HUDEP-2 (cell line): ENCODE data around the gene FGFR4.

Experiments used
- DNase-seq, 76 experiments: peaks; one replicate each; lab custom pipeline; 2025; ENCODE audit not compliant: unreplicated experiment in 76 of 76; lab: John Stamatoyannopoulos, UW

Gene FGFR4

DNA sequence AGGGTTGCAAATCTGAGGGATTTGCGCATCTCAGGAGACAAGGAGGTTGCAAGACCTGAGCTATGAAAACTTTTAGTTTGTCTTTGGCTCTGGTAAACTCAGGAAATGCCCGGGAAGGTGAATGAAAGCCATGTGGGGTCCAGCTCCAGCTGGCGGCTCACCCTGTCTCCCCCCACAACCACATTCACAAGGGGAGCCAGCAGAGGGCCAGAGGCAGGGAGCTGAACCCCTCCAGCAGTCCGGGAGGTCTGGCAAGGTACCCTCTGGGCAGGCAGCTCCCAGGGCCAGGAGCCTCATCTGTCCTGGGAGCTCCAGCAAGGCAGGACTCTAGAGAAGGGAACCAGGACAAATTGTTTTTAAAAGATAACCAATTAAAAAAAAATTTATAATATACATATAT, 2.5 kb upstream of the FGFR4 start:
- DNase-seq: no peak

DNA sequence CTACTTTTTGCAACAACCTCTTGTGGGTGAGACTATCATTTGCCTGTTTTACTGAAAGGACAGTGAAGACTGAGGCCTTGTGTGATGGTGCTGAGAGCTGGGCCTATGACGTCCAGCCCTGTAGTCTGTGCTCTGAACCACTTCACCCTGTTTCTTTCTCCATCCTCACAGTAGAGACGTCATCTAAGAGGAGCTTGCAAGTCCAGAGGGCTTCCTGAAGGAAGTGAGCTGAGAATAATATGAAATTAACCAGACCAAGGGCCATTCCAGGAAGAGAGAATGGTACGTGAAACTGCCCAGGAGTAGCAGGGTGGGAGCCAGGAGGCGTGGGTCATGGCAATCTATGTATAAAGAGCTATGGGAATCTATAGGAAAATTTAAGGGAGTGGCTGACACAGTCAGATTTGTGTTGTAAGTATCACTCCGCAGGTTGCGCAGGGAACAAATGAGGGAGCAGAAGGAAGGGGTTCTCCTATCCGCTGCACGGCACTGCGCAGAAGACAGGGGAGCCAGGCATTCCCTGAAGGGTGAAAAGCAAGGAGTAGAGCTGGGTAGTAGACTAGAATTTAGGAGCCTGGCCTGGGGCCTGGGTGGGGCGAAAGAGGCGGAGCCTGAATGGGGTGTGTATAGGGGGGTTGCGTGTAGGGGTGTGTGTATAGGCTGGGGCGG, 596 bp upstream of the FGFR4 start:
- DNase-seq: peak in 1 of 76 experiments; percentile 12

DNA sequence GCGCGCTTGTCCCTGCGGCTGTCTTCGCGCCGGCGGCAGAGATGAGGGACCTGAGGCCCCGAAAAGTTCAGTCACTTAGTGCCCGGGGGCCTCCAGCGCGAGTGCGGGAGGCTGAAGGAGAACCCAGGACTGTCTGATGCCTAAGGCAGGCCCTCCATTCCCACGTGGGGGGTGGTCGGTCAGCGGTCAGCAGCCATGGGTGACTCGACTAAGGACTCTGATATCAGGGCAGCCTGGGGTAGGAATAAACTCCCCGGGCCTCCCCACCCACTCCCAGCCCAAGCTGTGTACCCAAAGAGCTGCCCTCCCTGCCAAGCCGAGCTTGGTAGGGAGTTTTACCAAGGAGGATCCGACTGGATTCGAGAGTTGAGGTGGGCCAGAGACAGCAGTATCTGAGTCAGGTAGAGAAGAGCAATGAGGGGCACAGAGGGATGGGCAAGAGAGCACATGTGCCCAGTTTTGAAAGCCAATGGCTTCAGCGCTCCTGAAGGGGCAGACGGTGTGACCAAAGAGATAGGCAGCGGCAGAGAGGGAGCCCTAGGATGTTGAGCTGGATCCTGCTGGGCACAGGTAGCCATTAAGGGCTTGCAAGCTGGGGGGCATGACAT, 787 bp downstream of the FGFR4 start:
- no peak for DNase-seq

DNA sequence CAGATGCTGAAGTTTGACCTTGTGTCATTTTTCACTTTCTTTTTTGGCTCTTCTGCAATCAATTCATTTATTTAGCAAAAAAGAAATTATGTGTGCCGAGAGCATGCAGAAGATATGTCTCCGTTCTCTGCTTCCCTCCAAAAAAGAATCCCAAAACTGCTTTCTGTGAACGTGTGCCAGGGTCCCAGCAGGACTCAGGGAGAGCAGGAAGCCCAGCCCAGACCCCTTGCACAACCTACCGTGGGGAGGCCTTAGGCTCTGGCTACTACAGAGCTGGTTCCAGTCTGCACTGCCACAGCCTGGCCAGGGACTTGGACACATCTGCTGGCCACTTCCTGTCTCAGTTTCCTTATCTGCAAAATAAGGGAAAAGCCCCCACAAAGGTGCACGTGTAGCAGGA, 2.4 kb downstream of the FGFR4 start:
- DNase-seq: no peak

DNA sequence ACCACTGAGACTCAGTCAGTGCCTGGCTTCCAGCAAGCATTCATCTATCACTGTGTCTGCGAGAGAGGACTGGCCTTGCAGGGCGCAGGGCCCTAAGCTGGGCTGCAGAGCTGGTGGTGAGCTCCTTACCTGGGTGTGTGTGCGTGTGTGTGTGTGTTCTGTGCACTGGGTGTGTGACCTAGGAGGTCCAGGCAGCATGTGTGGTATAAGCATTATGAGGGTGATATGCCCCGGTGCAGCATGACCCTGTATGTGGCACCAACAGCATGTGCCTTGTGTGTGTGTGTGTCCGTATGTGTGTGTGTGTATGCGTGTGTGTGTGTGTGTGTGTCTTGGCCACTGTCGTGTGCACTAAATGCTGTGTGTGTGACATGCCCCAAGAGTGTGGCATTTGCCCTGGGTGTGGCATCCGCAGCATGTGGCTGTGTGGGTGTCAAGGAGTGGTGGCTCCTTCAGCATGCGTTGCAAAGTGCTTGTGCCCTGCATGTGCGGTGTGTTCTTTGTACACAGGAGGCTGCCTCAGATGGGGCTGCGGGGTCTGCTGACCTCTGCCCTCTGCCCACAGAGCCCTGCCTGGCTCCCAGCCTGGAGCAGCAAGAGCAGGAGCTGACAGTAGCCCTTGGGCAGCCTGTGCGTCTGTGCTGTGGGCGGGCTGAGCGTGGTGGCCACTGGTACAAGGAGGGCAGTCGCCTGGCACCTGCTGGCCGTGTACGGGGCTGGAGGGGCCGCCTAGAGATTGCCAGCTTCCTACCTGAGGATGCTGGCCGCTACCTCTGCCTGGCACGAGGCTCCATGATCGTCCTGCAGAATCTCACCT, 3.3 kb downstream of the FGFR4 start:
- peak in 8 of 76 experiments; percentile 3 to 36 (median 20) for DNase-seq

DNA sequence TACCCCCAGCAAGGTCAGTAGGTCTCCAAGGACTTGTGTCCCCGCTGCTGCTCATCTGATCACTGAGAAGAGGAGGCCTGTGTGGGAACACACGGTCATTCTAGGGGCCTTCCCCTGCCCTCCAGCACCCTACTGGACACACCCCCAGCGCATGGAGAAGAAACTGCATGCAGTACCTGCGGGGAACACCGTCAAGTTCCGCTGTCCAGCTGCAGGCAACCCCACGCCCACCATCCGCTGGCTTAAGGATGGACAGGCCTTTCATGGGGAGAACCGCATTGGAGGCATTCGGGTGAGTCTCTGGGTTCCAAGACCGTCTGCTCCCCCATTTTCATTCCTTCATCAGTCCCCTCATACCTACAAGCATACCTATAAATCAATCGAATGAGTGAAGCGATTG, 4.1 kb downstream of the FGFR4 start:
- no peak for DNase-seq

DNA sequence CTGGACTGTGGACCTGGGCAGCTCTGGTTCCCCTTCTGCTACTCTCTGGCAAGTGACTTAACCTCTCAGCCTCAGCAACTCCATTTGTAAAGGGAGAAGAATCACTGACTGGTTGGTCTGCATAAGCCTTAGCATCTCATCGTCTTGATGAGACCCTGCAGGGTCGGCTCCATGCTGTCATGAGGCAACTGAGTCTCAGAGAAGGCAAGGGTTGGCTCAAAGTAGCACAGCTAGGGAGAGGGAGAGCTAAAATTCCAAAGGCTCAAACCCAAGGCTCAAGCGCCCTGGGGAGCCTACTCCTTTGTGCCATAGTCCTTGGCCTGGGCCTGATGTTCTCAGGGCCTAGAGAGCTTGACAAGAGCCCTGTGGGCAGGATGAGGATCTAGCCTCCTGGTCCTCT, 4.5 kb downstream of the FGFR4 start:
- no peak for DNase-seq

DNA sequence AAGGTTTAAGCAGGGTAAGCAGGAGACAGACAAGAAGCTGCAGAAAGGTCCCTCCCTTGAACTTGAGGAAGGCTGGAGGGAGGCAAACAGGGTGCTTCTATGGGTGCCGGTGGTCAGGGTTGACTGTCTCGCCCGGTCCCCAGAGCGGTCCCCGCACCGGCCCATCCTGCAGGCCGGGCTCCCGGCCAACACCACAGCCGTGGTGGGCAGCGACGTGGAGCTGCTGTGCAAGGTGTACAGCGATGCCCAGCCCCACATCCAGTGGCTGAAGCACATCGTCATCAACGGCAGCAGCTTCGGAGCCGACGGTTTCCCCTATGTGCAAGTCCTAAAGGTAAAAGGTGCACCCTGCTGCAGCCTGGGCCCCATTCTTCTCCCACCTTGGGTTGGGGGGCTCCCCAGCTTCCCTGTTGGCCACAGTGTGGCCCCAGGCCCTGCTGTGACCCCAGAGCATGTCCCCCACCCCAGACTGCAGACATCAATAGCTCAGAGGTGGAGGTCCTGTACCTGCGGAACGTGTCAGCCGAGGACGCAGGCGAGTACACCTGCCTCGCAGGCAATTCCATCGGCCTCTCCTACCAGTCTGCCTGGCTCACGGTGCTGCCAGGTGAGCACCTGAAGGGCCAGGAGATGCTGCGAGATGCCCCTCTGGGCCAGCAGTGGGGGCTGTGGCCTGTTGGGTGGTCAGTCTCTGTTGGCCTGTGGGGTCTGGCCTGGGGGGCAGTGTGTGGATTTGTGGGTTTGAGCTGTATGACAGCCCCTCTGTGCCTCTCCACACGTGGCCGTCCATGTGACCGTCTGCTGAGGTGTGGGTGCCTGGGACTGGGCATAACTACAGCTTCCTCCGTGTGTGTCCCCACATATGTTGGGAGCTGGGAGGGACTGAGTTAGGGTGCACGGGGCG, 5.7 kb downstream of the FGFR4 start:
- no peak for DNase-seq

DNA sequence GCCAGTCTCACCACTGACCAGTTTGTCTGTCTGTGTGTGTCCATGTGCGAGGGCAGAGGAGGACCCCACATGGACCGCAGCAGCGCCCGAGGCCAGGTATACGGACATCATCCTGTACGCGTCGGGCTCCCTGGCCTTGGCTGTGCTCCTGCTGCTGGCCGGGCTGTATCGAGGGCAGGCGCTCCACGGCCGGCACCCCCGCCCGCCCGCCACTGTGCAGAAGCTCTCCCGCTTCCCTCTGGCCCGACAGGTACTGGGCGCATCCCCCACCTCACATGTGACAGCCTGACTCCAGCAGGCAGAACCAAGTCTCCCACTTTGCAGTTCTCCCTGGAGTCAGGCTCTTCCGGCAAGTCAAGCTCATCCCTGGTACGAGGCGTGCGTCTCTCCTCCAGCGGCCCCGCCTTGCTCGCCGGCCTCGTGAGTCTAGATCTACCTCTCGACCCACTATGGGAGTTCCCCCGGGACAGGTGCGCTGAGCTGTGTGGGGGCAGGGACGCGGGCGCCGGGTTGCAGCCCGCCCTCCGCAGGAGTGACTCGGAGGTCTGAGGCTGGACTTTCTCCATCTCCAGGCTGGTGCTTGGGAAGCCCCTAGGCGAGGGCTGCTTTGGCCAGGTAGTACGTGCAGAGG, 6.5 kb downstream of the FGFR4 start:
- no peak for DNase-seq

DNA sequence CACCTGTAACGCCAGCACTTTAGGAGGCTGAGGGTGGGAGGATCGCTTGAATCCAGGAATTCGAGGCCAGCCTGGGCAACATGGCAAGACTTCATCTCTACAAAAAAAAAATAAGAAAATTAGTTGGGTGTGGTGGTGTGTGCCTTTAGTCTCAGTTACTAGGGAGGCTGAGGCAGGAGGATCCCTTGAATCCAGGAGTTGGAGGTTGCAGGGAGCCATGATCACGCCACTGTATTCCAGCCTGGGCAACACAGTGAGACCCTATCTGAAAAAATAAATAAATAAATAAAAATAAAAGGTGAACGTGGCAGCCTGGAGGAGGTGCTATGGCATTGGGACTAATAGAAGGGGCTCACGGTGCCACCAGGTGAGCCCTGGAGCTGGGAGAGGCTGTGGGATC, 7.1 kb downstream of the FGFR4 start:
- no peak for DNase-seq

DNA sequence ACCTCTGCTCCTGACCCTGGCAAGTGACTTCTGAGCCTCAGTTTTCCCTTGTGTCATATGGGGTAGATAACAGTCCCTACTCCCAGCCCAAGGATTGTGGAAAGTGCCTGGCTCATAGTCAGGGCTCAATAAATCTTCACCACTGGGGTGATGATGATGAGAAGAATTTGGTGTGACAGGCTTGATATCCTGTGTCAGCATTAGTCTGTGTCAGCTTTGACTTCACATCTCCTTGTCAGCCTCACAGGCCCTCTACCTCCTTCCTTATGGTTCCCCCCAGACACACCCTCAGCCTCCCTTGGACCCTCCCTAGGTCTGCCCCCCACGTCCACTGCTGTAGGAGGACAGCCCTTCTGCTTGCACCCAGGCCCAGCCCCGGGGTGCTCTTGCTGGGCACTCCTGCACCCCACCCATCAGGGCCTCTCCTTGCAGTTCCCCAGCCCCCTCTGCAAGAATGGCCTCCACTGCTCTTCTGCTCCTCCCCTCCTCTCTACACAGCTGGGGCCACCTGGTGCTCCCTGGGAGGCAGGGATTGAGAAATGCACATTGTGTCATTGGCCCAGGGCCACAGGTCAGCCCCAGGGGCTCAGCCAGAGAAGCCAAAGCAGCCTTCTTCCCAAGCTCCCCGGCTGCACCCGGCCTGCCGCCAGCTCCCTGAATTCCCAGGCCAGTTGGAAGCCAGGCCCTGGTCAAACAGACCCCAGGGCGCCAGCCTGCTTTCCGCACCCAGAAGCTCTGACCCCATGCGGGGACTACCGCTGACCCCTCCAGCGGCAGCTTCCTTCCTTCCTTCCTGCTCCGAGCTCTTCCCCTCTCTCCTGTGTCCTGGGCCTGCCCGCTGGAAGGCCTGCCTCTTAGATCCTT, 7.7 kb downstream of the FGFR4 start:
- no peak for DNase-seq

DNA sequence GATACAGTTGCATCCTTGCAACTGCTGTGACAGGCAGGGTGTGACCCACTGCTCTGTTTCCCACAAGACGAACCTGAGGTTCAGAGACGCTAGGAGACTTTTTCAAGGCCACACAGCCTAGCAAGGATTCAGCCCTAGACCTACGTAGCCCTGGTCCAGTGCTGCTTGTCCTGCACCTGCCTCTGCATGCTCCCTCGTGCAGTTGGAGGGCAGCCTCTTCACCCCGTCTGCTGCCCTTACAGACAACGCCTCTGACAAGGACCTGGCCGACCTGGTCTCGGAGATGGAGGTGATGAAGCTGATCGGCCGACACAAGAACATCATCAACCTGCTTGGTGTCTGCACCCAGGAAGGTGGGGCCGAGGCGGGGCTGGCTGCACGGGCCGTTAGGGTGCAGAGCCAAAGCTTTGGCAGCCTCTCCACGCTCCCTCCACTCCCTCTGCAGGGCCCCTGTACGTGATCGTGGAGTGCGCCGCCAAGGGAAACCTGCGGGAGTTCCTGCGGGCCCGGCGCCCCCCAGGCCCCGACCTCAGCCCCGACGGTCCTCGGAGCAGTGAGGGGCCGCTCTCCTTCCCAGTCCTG, 8.5 kb downstream of the FGFR4 start:
- DNase-seq: no peak

DNA sequence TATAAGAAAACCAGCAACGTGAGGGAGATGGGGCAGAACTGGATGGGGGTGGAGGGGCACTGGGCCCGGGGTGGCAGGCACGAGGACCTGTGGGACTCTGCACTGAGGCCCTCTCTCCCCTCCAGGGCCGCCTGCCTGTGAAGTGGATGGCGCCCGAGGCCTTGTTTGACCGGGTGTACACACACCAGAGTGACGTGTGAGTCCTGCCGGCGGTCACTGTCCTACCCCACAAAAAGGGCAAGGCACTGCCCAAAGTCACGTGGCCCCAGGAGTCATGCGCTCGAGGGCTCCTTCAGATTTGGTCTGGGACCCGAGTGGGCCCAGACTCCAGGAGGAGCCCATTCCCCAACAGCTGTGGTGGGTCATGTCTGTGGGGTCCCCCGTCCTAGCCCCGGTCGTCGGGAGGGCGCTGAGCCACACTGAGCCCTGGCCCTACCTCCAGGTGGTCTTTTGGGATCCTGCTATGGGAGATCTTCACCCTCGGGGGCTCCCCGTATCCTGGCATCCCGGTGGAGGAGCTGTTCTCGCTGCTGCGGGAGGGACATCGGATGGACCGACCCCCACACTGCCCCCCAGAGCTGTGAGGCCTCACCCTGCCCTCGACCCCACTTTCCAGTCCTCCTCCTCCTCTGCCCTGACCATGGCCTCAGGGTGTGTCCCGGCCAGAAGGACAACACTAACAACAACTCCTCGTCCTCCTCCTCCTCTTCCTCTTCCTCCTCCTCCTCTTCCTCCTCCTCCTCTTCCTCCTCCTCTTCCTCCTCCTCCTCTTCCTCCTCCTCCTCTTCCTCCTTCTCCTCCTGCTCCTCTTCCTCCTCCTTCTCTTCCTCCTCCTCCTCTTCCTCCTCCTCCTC, 9.7 kb downstream of the FGFR4 start:
- no peak for DNase-seq

DNA sequence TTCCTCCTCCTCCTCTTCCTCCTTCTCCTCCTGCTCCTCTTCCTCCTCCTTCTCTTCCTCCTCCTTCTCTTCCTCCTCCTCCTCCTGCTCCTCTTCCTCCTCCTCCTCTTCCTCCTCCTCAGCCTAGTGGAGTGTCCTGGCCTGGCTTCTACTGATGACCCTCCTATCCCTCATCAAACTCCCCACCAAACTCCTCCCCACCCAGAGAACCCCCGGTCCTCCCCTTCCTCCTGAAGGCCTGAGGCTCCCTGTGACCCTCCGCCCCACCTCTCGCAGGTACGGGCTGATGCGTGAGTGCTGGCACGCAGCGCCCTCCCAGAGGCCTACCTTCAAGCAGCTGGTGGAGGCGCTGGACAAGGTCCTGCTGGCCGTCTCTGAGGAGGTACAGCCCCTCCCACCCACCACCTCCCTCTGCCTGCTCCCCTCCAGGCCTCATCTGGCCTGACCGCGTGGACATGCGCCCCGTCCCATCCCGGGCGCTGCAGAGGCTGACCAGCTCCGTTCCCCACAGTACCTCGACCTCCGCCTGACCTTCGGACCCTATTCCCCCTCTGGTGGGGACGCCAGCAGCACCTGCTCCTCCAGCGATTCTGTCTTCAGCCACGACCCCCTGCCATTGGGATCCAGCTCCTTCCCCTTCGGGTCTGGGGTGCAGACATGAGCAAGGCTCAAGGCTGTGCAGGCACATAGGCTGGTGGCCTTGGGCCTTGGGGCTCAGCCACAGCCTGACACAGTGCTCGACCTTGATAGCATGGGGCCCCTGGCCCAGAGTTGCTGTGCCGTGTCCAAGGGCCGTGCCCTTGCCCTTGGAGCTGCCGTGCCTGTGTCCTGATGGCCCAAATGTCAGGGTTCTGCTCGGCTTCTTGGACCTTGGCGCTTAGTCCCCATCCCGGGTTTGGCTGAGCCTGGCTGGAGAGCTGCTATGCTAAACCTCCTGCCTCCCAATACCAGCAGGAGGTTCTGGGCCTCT, 10.6 kb downstream of the FGFR4 start:
- no peak for DNase-seq

DNA sequence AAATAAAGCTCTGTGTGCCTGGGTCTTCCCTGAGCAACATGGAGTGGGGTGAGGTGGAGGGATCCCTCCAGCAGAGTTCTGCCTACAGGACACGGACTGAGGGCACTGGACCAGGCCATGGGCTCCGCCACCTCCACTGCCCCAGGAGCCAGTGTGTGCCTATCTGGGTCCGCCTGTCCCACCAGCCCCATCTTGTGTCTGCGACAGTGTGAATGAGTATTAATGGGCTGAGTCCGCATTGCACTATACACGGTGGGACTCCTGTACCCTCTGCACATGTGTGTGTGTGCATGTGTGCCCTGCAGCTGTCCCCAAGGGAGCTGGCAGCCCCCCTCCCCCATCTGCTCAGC, 11.4 kb downstream of the FGFR4 start:
- DNase-seq: no peak

DNA sequence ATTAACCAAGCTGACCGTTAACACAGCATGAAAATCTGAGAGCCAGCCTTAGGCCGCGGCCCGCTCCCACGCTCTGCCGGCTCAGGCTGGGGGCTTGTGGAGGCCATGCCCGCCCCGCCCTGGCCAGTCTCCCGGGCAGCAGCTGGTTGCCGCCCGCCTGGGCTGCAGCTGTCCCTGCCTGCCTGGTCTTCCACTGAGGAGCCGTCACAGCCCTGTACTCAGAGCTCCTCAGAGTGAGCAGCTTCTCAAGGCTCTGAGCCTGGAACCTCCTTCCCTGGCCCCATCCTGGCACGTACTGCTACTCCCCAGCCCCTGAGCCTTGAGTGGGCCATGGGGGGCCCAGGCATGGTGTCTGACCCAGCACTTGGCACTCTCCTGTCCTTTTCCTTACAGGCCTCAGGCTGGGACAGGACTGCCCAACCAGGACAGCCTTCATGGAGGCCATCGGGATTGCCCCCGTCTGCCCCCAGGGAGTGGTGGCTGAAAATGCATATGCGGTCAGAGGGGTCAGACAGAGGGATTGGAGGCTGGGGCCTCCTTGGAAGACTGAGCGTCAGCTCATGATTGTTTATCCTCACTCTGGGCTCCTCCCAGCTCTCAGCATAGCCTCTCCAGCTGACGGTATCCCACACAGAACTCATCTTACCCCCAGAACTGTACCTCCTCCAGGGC, 11.9 kb downstream of the FGFR4 start:
- DNase-seq: no peak
